KBM-7 (cell line): Measurements from ENCODE around the gene FAM168A.

Experiments used
- DNase-seq: peaks from one replicate; pipeline ENCODE4 v3.0.0-alpha.2; 2015
- in situ Hi-C: fragments of 300-500 bp; cut with MboI; formaldehyde crosslinking; loops from 2 replicates; pipeline ENCODE4 v1.14.3; 2020; ENCODE audit warnings: low sequenced_read_pairs, low pct_unique_long_range_greater_than_20kb, mixed read lengths

Gene FAM168A

DNA sequence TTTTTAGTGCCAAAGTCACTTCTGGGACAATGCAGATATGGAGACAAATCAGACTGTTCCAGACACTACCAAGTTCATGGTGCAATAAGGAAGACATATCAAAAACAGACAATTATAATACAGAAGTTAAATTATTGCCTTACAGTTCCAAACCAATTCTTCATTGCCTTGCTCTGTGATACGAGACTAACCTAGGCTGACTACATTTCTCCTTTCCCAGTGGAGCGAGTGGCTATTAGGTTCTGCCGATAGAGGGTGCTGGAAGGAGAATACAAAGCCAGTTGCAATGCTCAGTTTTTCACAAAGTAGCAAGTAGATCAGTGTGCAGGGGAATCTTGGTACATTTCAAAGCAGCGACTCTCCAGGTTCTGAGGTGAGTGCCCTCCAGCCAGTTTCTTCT is 67.8 kb downstream of the FAM168A start:
- in situ Hi-C loops = no loop called here
- DNase-seq = peak; percentile 38

DNA sequence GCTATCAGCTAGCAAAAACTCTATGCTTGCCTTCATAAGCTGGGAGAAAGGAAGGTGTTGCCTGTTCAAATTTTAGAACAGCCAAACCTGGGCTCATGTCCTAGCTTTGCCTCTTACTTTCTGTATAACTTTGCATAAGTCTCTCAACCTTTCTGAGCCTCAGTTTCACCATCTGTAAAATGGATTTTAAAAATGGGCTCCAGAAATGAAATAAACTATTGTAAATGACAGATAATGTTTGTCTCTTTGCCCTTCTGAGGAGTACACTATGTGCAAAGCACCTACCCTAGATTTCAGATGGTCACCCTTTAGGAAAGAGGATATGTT is 68.7 kb downstream of the FAM168A start:
- in situ Hi-C loops = no loop called here
- no peak for DNase-seq

DNA sequence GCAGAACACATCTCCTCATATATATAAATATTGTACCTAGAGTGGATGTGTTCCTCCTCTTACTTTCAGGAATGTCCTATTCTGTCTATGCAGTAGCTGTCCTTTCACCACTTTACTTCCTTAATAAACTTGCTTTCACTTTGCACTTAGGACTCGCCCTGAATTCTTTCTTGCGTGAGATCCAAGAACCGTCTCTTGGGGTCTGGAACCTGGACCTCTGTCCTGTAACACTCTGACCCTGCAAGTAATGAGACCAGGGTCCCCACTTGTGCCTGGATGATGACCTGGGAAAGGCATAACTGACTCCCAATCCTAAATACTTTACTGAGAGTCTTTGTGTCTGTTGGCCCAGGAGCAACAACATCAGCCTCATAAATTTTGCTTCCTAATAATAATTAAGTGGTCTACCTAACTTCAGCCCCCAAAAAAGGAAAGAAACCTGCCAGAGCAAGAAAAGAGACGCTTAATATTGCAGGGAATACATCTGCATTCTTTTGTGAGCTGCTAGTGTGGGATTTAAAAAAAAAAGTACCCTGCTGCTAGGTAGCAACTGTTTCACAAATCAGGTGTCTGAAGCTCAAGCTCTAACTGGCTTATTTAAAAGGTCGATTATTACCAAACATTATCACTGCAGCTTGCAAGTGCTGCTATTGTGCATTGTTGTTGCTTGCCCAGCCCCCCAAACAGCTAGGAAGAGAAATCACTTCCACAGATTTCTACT is 69.3 kb downstream of the FAM168A start:
- in situ Hi-C loops = no loop called here

DNA sequence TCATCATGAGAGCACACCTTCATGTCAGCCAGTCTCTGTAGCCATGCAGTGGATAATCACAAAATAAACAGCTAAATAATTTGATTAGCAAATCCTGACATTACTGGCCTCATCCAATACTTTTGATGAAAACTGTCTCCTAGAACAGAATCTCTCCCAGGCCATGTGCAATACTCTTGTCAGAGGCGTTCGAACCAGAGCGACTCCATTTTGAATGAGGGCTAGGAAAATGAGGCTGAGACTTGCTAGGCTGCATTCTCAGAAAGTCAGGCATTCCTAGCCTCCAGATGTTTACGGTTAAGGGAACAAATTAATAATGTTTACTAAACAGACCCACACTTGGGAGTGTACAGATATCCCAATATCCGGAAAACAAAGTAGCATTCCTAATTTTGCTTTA is 69.9 kb downstream of the FAM168A start:
- in situ Hi-C loops = no loop called here
- DNase-seq = no peak

More for the DNA sequence above, 69.3 kb downstream of the FAM168A start:
- no peak for DNase-seq

DNA sequence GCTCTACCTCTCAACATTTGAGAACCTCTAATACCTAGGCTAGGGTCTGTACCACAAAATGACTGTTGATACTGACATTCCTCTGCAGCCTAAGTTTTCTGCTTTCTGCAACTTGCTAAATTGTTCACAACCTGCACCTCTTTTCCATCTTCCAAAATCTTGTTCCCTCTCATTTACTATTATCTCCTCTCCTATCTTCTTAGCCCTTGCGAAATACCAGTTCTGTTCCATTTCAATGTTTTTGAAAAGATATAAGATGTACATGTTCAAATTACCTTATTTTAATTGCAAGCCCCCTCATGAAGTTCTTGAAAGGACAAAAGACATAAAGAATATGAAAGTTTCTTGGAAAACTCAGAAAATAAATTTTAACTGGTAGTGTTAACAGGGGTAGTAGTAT is 72.3 kb downstream of the FAM168A start:
- in situ Hi-C loops = no loop called here
- DNase-seq = no peak

DNA sequence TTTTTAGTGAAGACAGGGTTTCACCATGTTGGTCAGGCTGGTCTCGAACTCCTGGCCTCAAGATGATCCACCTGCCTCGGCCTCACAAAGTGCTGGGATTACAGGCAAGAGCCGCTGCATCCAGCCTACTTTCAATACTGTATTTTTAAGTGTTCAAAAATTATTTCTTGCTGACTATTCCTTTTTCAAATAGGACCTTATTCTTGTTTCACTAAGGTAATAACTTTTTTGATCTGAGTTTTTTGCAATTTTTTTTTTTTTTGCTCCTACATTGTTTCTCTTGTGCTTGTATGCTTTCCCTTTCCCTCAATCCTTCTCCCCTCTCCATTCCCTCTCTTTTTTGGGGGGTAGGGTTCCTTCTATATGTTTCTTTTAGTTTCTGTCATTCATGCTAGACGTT is 73.1 kb downstream of the FAM168A start:
- no peak for DNase-seq
- in situ Hi-C loops = no loop called here

DNA sequence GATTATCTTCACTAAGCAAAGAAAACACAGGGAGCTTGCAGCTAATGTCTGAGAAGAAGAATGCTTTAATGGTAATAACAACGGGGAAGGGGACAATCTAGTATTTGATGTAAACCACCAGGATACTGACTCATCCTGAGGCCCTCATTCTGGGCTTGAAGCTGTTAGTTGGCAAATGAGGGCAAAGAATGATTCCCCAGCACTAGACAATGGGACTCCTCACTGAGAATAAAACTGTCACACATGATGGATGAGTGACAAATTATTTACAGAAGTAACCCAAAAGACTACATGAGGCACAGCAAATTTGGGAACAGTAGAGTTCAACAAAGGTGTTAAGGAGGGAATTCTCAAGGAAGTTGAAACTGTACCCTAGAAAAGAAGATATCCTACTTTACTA is 76.3 kb downstream of the FAM168A start:
- peak; percentile 51 for DNase-seq
- in situ Hi-C loops = no loop called here

DNA sequence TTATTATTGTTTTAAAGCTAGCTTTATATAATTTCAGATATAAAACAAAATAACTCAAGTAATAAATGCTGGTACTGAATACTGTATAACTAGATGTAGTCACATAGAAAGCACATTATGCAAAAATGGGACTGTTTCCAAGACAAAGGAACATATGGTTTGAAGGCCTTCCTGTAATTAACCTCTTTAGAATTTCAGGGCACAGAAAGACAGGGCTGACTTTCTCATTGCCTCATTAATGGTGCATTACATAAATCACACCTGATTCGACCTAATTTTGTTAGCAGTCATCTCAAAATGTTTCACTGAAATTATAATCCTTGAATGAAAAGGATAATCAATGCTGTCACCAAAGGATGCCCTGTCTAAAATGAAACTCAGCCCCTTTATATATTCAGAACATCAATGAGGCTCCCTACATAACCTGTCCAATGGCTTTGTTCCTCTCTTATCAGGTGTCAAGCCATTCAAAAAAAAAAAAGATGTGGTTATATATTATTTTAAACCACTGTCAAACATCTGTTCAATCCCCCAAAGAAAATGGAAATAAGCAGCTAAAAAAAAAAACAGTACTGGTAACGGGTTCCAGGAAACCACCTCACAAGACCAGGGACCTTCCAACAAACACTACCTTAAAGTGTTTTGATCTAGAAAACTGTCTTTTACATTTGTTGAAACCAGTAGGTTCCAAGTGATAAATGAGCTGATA is 77.4 kb downstream of the FAM168A start:
- DNase-seq = no peak

DNA sequence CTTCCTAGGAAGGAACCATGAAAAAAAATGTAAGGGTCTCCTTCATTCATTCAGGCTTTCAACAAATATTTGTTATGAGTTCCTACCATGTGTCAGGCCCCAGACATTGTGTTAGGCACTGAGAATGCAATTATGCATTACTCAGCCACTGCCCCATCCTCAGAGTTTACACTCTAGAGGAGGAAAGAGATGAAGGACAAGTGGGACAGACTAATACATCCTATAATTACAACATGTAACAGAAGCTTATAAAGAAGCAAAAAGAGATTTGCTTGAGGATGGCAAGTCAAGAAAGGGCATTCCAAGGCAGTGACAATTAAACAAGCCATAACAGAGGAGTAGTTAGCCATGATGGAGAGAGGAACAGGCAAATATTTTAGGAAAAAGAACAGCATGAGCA is 78.6 kb downstream of the FAM168A start:
- DNase-seq = no peak
- in situ Hi-C loops = no loop called here

More for the DNA sequence above, 77.4 kb downstream of the FAM168A start:
- in situ Hi-C loops = no loop called here

DNA sequence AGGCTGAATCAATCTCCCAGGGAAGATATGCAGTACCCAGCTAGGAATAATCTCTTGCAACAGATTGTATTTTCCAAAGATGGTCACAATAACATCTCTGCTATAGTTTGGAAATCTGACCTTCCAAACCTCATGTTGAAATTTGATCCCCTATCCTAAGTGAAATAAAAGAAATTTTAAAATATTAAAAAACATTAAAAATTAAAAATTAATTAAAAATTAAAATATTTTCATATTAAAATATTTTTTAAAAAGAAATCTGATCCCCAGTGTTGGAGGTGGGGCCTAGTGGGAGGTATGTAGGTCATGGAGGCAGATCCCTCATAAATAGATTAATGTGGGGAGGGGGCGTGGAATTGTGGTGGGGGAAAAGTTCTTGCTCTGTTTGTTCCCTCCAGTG is 79.7 kb downstream of the FAM168A start:
- no peak for DNase-seq
- in situ Hi-C loops = no loop called here

DNA sequence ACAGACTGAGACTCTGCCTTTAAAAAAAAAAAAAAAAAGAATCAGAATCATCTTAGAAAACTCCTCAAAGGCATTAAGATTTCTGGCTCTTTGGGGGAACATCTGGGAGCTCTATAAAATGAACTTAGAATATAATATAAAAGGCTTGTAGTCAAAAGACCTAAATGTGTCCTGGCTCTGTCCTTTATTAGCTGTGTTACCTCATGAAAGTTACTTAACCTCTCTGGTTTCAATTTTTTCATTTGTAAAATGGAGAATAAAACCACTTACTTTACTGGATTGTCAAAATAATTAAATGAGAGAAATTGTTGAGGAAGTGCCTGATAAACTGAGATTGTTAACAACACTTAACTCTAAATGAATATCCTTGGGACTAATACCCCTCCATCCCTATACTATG is 81.8 kb downstream of the FAM168A start:
- DNase-seq = no peak
- in situ Hi-C loops = no loop called here

DNA sequence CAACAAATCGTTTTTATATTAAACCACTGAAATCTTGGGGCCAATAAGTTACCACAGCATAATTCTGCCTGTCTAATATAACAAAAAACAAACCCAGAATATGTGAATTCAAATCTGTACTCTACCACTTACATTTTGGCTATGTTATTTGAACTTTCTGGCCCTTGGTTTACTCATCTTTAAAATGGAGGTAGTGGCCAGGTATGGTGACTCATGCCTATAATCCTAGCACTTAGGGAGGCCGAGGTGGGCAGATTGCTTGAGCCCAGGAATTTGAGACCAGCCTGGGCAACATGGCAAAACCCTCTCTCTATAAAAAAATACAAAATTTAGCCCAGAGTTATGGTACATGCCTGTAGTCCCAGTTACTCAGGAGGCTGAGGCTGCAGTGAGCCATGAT is 84.2 kb downstream of the FAM168A start:
- in situ Hi-C loops = no loop called here
- DNase-seq = no peak

DNA sequence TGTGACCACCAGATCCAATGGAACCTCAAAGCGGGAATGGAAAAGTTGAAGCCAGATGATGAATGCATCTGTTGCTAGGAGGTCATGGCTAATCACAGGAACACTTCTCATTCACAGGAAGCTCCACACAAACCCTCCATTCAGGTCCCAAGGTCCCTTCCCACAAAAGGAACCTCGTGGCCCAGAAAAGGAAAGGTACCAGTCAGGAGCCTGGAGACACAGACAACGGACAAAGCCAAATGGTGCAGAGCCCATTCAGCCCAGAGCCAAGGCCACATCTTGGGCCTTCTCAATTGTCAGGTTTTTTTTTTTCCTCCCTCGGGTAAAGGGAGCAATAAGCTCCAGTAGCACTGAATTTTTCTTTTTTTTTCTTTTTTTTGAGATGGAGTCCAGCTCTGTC is 87.0 kb downstream of the FAM168A start:
- in situ Hi-C loops = no loop called here
- no peak for DNase-seq

DNA sequence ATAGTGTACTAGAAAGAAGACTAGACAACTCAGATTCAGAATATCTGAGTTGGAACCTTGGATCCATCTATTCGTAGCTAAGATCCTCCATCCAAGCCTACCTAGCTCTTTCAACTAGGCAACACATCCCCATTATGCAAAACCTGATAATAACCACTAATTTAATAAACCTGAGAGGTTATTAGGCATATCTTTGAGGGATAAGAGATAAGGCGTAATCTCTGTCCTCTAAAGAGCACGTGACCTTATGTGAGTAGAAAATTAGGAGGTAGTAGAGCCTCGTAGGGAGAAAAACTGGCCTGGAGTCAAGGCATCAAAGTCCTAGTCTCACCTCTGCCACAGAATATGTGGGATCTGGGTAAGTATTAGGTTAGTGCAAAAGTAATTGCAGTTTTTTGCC is 87.8 kb downstream of the FAM168A start:
- in situ Hi-C loops = no loop called here
- DNase-seq = no peak

DNA sequence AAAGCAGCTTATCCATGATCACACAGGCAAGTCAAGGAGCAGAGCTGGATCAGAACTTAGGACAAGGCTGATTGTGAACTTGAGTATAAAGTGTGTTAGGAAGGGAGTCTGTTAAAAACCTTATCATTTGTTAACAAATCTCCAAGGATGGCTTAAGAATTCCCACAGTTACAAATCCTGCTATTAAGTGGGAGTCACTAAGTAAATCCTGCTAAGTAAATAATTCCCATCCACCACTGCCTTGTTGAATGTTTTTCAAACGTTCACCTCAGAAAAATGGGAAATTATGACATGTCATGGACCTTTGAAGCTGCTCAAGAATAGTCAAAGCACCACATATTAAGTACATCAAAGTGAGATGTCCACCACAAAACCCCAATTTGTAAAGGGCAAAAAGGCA is 88.7 kb downstream of the FAM168A start:
- in situ Hi-C loops = no loop called here
- no peak for DNase-seq

DNA sequence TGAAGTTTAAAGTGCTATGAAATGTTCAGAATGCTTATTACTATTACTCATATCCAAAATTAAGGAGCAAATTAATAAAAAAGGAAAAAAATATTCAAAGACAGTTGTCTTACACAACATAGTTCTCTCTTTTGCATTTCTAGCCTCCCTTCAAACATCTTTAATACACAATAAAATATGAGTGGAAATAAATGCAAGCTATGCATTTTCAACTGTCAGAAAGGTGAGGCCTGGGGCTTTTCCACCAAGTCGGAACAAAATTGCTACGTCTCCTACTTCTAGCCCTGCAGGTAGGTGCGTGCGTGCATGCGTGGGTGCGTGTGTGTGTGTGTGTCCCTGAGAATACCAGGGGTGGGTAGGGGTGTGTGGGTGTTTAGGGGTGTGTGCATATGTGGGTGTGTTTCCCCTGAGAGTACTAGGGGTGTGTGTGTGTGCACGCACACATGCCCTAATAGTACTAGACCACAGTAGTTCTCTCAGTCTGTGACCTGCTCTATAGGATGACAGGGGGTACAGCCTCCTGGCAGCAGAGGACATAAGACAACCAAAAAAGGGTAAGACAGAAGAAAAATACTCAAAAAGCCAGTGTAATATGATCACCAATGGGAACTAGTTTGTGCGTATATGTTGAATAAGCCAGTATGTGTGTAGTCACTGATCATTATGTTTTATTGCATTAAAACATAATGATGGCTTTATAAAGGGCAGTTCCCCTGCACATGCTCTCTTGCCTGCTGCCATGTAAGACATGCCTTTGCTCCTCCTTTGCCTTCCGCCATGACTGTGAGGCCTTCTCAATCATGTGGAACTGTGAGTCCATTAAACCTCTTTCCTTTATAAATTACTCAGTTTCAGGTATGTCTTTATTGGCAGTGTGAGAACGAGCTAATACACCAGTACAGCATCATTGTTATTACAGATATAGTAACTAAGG is 89.4 kb downstream of the FAM168A start:
- DNase-seq = no peak
- in situ Hi-C loops = no loop called here

DNA sequence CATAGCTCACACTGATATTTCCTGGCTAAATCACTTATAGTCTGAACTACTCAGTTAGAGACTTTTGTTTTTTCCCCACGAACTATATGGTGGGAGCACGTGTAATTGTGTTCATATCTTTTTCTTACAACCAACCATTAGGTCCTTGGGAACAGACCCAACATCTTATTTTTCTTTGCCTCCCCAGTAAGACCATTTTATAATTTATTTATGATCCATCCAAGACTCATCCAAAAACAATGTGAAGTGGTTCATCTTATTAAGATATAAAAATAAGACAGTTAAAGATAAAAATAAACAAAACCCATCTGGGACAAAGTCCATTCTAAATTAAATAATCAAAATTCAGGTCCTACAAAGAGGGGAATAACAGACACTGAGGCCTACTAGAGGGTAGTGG is 90.8 kb downstream of the FAM168A start:
- no peak for DNase-seq
- in situ Hi-C loops = no loop called here

DNA sequence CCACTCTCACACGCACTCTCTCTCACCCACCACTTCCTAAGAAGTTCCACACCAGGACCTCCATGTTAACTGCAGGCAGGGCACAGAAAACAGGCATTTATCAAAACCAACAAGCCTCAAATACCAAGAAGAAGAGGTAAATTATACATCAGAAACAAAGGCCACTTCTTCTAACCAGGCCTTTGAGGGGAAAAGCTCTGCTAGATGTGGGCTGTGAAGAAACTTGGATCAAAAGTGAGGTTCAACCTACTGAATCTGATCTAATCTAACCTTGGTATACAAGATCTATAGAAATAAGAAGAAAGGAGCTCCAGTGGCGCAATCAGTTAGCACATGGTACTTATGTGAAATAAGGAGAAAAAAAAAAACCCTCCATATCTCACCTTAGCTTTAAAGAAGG is 91.9 kb downstream of the FAM168A start:
- DNase-seq = no peak
- in situ Hi-C loops = no loop called here

DNA sequence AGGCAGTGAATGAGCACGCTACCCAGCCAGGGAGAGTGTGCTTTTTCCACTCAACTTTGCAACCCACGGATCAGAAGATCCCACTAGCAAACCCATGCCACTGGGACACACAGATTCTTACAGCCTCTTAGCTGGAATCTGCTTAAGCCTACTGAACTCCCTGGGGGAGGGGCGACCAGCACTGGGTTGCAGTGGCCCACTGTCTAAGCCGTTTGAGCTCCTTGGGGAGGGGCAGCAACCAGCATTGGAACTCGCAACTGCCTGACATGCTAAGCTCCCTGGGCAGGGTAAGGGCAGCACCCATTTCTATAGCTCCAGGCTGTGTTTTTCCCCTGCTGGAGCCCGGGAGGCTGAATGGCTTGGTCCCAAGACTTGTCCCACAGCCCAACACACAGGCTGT is 99.6 kb downstream of the FAM168A start:
- in situ Hi-C loops = no loop called here
- DNase-seq = no peak

DNA sequence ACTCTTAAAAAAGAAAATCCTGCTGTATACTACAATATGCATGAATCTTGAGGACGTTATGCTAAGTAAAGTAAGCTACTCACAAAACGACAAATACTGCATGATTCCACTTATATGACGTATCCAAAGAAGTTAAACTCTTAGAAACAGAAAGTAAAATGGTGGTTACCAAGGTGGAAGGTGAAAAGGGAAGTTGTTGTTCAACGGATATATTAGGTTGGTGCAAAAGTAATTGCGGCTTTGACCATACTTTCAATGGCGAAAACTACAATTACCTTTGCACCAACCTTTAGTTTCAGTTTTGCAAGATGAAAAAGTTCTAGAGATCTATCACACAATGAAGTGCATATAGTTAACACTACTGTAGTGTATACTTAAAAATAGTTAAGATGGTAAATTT is 101.8 kb downstream of the FAM168A start:
- in situ Hi-C loops = no loop called here
- DNase-seq = no peak
